HG02798 (cell line): ENCODE data around the gene DEFB125.

Experiments
- ATAC-seq: cut with Tn5 transposase; IDR thresholded peaks from one replicate; pipeline ENCODE4 v1.9.1; 2021; ENCODE audit warnings: mild to moderate bottlenecking; ENCODE audit not compliant: unreplicated experiment, poor library complexity

DEFB125 gene

DNA sequence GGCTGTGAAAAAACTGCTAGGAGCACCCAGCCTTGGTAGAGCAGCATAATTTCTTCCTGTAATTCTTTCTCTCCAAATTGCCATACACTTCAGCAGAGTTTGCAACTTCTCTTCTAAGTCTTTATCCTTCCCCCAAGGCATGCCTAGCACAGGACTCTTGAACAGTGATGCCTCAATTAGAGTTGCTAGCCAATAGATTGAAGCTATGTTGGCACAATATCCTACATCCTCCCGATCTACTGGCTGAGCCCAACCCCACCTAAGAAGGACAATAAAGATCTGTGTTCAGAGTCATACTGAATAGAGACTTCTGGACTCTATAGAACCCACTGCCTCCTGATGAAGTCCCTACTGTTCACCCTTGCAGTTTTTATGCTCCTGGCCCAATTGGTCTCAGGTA, 54.8 kb downstream of the DEFB125 start, which contains the start of gene DEFB126:
Gene DEFB126, plus strand, starts transcription at position 301 of the 400 bp plus-strand sequence. Its CDS starts 39 bp downstream, at position 340.
- ATAC-seq = no peak

DNA sequence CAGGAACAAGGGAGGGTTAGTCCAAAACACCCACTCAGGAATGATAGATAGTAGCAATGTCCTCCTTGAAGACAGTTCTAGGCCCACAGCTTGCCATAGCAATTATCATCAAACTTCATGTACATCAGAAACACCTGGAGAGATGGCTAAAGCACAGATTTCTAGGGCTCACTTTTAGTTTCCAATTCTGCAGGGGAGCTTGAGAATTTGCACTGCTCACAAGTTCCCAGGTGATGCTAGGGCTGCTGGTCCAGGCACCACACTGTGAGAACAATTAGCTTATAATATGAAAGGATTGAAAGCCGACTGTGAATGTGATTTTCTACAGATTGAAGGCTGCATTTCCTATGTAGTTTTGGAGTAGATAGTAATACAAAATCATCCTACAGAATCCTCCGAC, 58.4 kb downstream of the DEFB125 start:
- no peak for ATAC-seq
